GM21723 (cell line): ENCODE data around the gene SMIM28.
A peak's percentile ranks its signal among the peaks of the same experiment; 100 is the strongest.

Source experiments
- ATAC-seq: cut with Tn5 transposase; IDR thresholded peaks from one replicate; pipeline ENCODE4 v1.9.1; 2021; ENCODE audit warnings: mild to moderate bottlenecking, moderate library complexity; ENCODE audit not compliant: unreplicated experiment

The SMIM28 gene

DNA sequence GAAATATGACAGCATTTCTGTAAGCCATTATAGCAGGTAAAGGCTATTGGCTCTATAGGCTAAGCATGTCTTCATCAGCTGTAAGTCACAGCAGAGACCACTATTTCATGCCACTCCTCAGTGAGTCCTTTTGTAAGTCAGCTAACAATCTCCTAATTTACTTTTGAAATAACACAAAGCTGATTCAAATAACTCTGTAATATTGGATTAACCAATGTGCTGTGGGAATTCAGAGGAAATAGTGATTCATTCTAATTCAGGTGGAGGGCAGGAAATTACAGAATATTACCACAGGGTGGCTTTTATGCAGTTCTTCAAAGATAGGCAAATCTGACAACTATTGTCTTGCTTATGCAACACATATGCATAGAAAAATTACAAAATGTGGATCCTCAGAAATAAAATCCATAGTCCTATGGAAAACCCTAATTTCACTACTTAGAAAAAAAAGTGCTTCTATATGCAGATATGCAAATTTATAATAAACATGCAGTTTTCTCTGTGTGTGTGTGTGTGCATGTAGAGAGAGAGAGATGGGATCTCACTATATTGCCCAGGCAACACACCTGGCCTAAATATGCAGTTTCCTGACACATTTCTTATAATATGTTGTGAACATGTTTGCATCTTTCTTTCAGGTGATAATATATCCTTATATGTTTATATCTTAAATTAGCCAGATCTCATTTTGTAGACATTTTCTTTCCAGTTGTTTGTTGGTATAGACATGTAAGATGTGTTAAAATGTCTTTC is 4.8 kb upstream of the SMIM28 start:
- no peak for ATAC-seq

DNA sequence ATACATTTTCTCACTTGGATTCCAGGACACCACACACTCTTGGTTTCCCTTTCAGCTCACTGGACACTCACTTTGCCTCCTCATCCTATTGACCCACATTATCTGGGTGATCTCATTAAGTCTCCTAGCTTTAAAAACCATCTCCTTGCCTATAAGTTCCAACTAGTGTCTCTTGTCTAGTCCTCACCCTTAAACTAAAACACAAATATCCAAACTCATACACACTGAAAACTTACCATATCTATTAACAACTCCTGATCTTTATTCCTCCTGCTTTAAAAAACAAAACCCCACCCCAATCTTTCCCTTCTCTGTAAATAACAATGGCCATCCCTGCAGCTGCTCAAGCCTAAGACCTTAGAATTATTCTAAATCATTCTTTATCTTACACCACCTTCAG is 3.5 kb upstream of the SMIM28 start:
- ATAC-seq, result no peak

DNA sequence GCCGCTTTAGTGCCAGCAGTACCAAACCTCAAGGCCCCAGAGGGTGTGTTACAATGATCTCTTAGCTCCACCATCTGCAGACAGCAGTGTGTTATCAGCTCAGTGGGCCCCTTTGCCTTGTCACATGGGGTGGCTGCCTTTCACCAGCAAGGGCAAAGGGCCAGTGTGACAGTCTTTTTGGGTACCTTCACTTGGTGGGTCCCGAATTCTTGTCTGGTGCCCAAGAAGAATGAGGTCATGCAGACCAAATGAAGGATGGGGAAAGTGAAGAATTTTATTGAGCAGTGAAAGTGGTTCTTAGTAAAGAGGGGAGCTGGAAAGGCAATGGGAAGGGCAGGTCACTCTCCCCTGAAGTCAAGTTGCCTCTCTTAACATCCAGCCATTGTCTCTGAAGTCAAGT is 2.9 kb upstream of the SMIM28 start:
- ATAC-seq, result no peak

DNA sequence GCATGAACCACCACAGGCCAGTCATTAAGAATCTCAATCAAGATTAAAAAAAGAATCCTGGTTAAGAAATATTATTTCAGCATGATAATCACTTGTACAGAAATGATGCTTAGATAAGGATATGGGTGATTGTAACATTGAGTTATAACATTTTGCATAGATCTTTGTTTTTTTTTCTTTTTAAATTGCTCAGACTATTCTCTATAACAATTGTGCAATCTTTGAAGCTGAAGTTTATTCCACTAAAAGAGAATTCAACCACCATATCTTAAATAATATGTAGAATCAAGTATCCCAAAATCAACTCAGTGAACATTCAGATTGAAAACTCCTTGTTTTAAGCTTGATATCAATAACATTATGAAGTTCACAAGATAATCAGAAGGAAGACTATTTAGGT is 663 bp upstream of the SMIM28 start:
- ATAC-seq, result no peak

DNA sequence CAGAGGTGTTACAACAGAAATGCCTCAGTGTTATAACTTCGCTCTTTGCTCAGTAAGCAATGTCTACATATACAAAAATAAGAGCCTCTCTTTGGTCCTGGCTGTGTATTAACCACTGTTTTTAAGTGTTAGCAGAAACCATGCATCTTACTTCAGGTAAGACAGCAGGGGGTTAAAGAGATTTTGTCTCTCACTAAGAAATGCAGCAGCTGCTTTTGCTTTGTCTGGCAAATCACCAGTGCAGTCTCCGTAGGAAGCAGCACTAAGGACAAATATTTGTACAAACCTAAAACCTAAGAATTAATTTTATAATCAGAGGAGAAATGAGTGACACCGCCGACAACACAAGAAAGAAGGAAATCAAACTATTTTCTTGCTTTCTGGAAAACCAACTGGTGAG is 758 bp downstream of the SMIM28 start:
- no peak for ATAC-seq

DNA sequence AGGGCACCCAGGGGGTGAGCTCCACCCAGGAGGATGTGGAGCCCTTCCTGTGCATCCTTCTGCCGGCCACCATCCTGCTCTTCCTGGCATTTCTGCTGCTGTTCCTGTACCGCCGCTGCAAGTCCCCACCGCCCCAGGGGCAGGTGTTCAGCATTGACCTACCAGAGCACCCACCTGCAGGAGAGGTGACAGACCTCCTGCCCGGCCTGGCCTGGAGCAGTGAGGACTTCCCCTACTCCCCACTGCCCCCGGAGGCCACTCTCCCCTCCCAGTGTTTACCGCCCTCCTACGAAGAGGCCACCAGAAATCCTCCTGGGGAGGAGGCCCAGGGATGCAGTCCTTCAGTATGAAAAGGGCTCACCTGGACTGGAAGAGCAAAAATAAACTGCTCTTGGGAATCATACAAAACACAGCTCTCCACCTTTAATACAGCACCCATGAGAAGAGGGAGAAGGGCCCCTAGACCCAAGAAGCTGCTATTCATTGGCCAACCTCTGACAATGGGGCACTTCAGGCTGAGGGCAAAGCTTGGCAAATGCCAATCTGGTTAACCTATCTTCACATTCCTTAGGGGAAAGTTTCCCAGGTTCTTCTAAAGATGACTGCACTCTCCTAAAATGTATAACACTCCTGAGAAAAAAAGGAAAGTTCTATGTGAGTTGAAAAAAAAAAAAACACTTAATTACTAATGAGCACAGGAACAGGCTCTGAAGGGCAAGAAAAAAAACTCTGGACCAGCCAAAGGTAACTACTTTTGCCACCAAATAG is 5.0 kb downstream of the SMIM28 start:
- no peak for ATAC-seq

DNA sequence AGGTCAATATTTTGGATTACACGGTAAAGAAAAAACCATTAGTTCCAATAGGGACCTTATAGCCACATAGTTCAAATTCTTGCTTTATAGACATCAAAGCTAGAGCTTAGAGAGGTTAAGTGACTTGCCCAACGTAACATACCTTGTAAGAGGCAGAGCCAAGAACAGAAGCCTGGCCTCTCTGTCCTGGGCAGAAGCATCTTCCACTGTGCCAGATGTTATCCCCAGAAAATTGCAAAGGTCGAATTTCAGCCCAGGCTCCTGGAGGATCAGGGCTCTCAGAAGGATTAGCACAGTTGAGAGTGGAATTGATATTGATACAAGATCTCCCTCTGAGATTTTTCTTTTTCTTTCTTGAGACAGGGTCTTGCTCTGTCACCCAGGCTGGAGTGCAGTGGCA is 6.1 kb downstream of the SMIM28 start:
- ATAC-seq, result no peak

DNA sequence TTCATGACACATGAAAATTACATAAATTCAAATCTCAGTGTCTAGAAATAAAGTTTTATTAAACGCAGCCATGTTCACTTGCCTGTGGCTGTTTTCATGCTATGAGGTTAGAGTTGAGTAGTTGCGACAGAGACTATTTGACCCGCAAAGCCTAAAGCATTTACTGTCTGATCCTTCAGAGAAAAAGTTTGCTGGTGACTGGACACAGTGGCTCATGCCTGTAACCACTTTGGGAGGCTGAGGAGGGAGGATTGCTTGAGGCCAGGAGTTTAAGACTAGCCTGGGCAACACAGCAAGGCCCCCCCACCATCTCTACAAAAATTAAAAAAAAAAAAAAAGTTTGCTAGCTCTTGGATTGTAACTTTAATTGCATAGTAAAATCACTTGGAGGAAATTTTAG is 9.2 kb downstream of the SMIM28 start:
- no peak for ATAC-seq

DNA sequence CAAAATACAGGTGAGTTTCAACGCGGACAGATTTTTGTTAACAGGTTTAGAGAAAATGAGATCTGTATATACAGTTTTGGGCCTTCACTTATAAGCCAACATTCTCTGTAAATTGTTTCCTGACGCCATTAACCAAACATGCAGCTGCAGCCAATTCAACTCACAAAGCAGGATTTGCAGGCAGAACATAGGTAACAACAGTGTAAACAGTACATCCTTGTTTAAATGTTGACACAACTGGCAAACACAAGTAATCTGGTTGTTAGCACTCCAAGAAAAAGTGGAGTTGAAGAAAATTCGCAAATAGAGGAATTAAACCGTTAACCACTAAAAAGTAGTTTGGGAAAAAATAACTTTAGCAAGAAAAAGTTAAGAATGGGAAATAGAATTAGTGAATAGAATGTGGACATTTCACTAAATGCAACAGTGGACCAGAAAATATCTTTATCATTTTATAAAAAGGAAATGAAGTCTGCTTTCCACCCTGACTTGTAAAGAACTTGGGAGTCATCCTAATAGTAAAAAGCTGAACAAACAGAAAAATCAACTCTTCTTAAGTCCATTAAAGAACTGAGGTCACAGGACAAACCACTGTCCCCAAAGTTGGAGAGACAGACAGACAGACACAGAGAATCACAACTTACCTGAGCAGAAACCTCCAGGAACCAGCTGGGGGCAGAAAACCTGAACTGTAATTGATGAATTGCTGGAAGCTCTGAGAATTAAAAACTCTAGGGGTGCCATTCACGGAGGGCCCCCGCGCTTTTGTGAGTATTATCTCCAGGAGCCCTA is 10.1 kb downstream of the SMIM28 start:
- no peak for ATAC-seq

DNA sequence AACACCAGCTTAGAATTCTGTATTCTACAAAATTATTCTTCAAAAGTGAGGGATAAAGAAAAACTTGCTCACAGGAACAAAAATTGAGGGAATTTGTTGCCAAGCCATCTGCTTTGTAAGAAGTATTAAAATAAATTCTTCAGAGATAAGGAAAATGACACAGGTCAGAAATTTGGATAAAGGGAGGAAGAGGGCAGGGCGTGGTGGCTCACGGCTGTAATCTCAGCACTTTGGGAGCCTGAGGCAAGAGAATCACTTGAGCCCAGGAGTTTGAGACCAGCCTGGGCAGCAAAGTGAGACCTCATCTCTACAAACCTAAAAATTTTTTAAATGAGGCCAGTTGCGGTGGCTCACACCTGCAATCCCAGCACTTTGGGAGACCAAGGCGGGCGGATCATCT is 11.8 kb downstream of the SMIM28 start:
- no peak for ATAC-seq

DNA sequence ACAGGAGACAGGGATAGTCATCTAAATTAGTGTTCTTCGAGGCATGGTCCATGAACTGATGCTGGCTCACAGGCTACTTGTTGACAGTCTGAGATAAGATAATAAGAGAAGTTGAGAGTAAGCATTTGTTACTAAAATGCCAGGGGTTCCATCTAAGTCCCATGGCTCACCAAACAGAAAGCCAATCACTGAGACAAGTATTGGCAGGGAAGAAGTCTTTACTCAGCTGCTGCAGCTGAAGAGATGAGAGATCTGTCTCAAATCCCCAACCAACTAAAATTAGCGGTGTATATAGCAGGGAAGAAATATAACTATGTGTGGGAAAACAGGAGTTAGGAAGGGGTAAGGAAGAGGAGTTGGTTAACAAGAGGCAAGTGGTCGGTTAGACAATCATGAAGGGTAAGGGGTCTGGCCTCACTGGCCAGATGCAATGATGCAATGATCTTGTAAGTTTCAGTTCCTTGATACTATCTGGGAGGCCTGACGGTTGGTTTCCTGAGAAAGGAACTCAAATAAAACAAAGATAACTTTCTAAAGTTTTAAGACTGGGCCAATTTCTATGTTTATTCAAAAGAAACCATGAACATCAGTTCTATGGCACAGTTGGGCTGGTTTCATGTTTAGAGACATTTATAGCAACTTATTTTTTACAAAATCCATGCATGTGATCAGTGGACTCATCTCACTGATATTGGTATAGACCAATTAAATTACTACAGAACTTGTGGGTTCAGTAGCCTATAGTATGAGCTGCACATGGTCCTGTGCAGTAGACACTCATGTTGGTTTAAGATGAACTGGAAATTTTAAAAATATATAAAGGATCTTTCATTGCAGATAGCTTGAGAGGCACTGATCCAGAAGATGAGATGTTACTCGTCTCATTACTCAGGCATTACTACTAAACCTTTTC is 16.4 kb downstream of the SMIM28 start:
- no peak for ATAC-seq

DNA sequence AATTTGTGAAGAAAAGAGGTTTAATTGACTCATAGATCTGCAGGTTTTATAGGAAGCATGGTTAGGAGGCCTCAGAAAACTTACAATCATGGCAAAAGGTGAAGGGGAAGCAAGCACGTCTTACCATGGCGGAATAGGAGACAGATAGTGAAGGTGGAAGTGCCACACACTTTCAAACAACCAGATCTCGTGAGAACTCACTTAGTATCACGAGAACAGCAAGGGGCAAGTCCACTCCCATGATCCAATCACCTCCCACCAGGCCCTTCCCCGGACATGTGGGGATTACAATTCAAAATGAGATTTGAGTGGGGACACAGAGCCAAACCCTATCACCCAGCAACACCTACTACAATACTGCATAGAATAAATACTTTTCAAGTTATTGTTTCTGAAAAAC is 19.0 kb downstream of the SMIM28 start:
- no peak for ATAC-seq

DNA sequence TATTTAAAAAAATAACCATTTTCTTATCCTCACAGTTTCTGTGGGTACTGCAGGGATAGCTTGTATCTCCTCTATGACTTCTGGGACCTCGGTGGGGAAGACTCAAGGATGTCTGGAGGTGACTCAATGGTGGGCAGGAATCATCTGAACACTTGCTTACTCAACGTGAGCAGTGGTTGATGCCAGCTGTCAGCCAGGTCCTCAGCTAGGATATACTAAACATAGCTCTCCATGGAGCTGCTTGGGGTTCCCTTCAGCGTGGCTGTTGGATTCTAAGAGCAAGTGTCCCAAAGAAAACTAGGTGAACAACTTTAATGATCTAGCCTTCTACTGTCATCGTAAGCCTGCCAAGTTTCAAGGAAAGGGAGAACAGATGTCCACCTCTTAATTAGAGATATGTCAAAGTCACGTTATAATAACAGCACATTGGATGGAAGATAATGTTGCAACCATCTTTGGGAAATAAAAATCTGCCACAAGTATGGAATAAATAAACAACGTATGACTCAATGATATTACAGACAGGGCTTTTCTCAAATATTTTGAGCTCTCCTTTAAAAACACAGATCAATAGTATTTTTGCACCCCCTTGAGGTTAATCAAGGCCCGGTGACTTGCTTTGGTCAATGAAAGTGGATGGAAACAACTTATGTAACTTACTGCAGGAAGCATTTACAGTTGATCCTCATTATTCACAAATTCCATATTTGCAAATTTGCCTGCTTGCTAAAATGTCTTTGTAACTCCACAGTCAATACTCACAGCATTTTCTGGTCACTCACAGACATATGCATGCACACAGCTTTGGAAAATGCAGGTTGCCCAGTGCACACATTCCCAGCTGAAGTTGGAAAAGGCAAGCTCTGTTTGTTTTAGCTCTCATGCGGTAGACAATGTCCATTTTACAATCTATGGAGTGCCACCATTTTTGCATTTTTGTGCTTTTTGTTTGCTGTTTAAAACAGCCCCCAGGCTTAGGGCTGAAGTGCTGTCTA is 19.7 kb downstream of the SMIM28 start:
- ATAC-seq, result no peak

DNA sequence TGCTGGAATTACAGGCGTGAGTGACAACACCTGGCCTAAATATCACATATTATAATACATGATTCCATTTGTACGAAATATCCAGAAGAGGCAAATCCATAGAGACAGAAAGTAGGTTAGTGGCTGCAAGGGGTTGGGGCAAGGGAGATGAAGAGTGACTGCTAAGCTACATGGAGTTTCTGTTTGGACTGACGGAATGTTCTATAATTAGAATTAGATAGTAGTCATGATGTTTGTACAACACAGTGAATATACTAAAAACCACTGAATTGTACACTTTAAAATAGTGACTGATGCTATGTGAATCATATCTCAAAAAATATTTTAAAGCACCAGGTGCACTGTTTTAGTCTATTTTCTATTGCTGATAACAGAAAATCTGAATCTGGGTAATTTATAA is 22.6 kb downstream of the SMIM28 start:
- ATAC-seq, result no peak

DNA sequence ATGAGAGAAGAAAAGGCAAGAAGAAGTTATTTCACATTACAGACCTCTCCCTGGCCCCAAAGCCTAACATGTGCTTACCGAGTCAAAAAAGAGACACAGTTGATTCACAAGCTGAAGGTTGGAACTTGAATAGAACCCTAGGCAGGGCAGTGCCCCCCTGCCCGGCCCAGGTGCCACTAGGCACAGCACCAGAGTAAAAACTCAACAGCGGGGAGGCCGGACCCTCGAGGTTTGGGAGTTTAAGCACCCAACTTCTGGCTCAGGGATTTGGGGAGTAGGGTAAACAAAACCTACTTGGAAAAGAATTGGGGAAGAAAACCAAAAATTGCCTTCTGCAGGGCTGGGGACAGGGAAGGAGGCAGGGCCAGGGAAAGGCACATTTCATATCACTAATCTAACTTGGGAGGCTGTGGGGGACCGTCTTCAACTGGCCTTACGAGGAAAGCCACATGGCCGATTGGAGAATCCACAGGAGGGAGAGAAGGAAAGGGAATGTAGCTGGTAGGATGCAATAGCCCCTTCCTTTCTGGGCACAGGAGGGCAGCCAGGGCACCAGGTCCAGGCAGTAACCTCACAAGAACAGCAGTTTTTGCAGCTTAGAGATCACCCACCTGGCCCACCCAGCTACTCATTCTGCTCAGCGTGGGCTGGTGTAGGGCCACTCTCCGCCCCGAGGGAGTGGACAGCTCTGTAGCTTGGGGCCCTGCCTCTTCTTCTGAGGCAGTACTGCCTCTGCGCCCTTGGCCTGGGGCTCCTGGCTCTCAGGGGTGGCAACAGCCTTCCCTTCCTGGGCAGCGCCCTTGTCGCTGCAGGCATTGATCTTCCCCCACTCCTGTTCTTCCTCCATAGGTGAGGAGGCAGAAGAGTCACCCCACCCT is 24.5 kb downstream of the SMIM28 start:
- no peak for ATAC-seq

DNA sequence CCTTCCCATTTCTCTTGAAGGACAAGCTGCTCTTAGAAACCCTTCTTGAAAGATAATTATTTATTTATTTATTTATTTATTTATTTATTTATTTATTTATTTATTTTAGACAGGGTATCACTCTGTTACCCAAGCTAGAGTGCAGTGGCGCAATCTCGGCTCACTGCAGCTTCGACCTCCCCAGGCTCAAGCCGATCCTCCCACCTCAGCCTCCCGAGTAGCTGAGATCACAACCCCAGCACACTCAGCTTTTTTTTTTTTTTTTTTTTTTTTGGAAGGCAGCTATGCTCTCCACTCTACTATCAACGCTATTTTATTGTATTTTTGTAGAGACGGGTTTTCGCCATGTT is 25.1 kb downstream of the SMIM28 start:
- ATAC-seq, result no peak

DNA sequence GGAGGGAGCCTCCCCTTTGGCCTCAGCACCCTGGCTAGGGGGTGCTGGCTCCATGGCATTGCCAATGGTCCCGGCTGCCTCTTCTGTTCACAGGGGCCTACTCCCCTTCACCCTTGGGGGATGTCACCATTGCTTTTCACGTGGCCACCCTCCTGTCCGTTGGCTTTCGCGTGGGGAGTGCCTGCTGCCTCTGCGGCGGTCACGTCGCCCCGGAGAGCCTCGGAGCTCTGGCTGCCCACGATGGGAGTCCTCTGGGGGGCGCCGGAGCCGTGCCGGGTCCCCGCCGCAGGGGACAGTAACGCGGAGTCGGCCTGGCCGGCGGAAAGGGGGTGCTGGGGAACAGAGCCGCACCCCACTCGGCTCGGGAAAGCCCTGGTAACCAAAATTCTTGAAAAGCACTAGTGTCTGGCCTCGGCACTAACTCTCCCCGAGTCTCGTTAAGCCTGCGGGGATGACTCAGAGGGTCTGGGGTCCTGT is 25.7 kb downstream of the SMIM28 start:
- ATAC-seq, result peak; percentile 28
